GM06990 (cell line): Measurements from ENCODE around the gene OLFML2A.

ENCODE experiments used
- DNase-seq: peaks from one replicate; pipeline ENCODE4 v3.0.0-alpha.2; 2011; ENCODE audit not compliant: insufficient read length; ENCODE audit errors: extremely low read depth
- H3K27me3 ChIP-seq: replicated peaks from 2 replicates; pipeline ENCODE4 v1.6.0; 2011; ENCODE audit warnings: low read length; ENCODE audit not compliant: control insufficient read depth, insufficient read depth
- H3K36me3 ChIP-seq: 2 replicates; pipeline ENCODE4 v1.5.1; 2011; ENCODE audit warnings: low read length; ENCODE audit not compliant: control insufficient read depth, insufficient read depth
- H3K4me3 ChIP-seq: replicated peaks from 2 replicates; pipeline ENCODE4 v1.5.1; 2011; ENCODE audit warnings: low read depth, mild to moderate bottlenecking, control low read depth, low read length
- CTCF ChIP-seq: IDR thresholded peaks from 2 replicates; pipeline ENCODE4 v1.5.1; 2011; ENCODE audit warnings: low read length, control low read depth, mild to moderate bottlenecking, inconsistent platforms; ENCODE audit not compliant: insufficient read depth, poor library complexity, severe bottlenecking

The OLFML2A gene

GRCh38 chr9:124854822-124855221 lies 77.9 kb downstream of the OLFML2A start:
- H3K27me3 ChIP-seq: no peaks in the 10 kb centered on the region
- no peak for TF ChIP-seq CTCF
- no peak overlapping the region for H3K4me3 ChIP-seq
- H3K36me3 ChIP-seq: peaks cover 32% of the 10 kb centered on the region
- no peak for DNase-seq

DNA sequence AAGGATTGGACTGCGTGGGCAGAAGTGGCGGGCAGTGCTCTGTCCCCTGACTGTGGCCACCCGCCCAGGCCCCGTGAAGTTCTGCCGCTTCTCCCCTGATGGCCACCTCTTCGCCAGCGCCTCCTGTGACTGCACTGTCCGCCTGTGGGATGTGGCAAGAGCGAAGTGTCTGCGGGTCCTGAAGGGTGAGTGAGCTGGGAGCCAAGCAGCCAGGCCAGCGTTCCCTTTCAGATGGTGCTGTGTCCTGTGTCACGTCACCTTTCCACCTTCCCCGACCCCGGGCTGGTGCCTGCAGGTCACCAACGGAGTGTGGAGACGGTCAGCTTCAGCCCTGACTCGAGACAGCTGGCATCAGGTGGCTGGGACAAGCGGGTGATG lies 78.6 kb downstream of the OLFML2A start:
- TF ChIP-seq CTCF: no peak
- peaks cover 36% of the 10 kb centered on the region for H3K36me3 ChIP-seq
- no peak overlapping the region for H3K4me3 ChIP-seq
- no peaks in the 10 kb centered on the region for H3K27me3 ChIP-seq
- DNase-seq: peak; percentile 58

GRCh38 chr9:124855944-124856765 lies 79.2 kb downstream of the OLFML2A start:
- TF ChIP-seq CTCF: peak; percentile 57
- H3K27me3 ChIP-seq: no peaks in the 10 kb centered on the region
- DNase-seq: peak; percentile 55
- no peak overlapping the region for H3K4me3 ChIP-seq
- H3K36me3 ChIP-seq: peaks cover 38% of the 10 kb centered on the region

- Histone ChIP-seq H3K4me3 (no peak overlapping the region), H3K36me3 (peaks cover 38% of the 10 kb centered on the region), H3K27me3 (no peaks in the 10 kb centered on the region)
- no peak for DNase-seq
- TF ChIP-seq CTCF: no peak
These were observed 80.7 kb downstream of the OLFML2A start for GRCh38 chr9:124857533-124858162.

- Histone ChIP-seq H3K4me3 (no peak overlapping the region), H3K36me3 (peaks cover 38% of the 10 kb centered on the region), H3K27me3 (no peaks in the 10 kb centered on the region)
- no peak for DNase-seq
- TF ChIP-seq CTCF: peak; percentile 23
These were observed 81.6 kb downstream of the OLFML2A start for GRCh38 chr9:124858330-124859046.
